Stimulated activated naive CD4-positive, alpha-beta T cell (primary cell): ENCODE results near the gene GRAP.

ENCODE experiments used
- DNase-seq, 6 experiments: peaks; one replicate each; lab custom pipeline; 2025; lab: John Stamatoyannopoulos, UW

GRAP gene

GRCh38 chr17:19002805-19003542, 43.8 kb downstream of the GRAP start:
- DNase-seq, result peak in 2 of 6 experiments; percentile 15 to 26

- no peak for DNase-seq
Observed at GRCh38 chr17:19001907-19002590, 44.7 kb downstream of the GRAP start.

- no peak for DNase-seq
Observed at GRCh38 chr17:19000531-19001325, 46.0 kb downstream of the GRAP start.

GRCh38 chr17:18999911-19000310, 46.8 kb downstream of the GRAP start:
- DNase-seq, result no peak

- DNase-seq, result no peak
Observed at GRCh38 chr17:18999394-18999793, 47.4 kb downstream of the GRAP start.

- DNase-seq, result no peak
Observed at GRCh38 chr17:18997650-18998196, 49.0 kb downstream of the GRAP start.

- no peak for DNase-seq
Observed at GRCh38 chr17:18996458-18996857, 50.3 kb downstream of the GRAP start.

GRCh38 chr17:18995220-18995619, 51.5 kb downstream of the GRAP start:
- no peak for DNase-seq

GRCh38 chr17:18994631-18995030, 52.1 kb downstream of the GRAP start:
- no peak for DNase-seq

- no peak for DNase-seq
Observed at GRCh38 chr17:18993905-18994526, 52.7 kb downstream of the GRAP start.

- DNase-seq, result peak in 2 of 6 experiments; percentile 14
Observed at GRCh38 chr17:18992454-18993130, 54.2 kb downstream of the GRAP start.

- no peak for DNase-seq
Observed at GRCh38 chr17:18991531-18992315, 55.0 kb downstream of the GRAP start.

- DNase-seq, result no peak
Observed at GRCh38 chr17:18990331-18990730, 56.4 kb downstream of the GRAP start.

- DNase-seq, result no peak
Observed at GRCh38 chr17:18988546-18989173, 58.1 kb downstream of the GRAP start.

GRCh38 chr17:18987862-18988545, 58.8 kb downstream of the GRAP start:
- DNase-seq, result no peak

GRCh38 chr17:18987230-18987610, 59.5 kb downstream of the GRAP start:
- no peak for DNase-seq

- DNase-seq, result no peak
Observed at GRCh38 chr17:18986541-18987229, 60.1 kb downstream of the GRAP start.

- DNase-seq, result no peak
Observed at GRCh38 chr17:18985475-18985874, 61.3 kb downstream of the GRAP start.
